Measurements from ENCODE around the gene NAV2.

The NAV2 gene

GRCh38 chr11:19712281-19713195, at the start of gene NAV2:
Gene NAV2 (plus strand): TSS chr11:19712837. CDS start chr11:19713696, 859 bp downstream.
- peak; percentile 92 for DNase-seq
- Mint-ChIP-seq H3K4me1 (peaks cover 54% of the 10 kb centered on the region), H3K27me3 (ENCODE audit: low read depth, poor library complexity) (peaks cover 39% of the 10 kb centered on the region), H3K36me3 (ENCODE audit: low read depth) (no peaks in the 10 kb centered on the region), H3K4me3 (peak within 1 kb of the TSS; percentile 95), H3K9me3 (no peaks in the 10 kb centered on the region), H3K27ac (peak within 1 kb of the TSS; percentile 98)
- TF ChIP-seq CTCF (IDR thresholded peaks at IDR 0.05), result no peak

GRCh38 chr11:19663206-19663605, 49.4 kb upstream of the NAV2 start:
- Mint-ChIP-seq H3K36me3 (ENCODE audit: low read depth) (no peaks in the 10 kb centered on the region), H3K4me3 (no peak overlapping the region), H3K9me3 (no peaks in the 10 kb centered on the region), H3K4me1 (peaks cover 7% of the 10 kb centered on the region), H3K27ac (no peak overlapping the region), H3K27me3 (ENCODE audit: low read depth, poor library complexity) (peaks cover 8% of the 10 kb centered on the region)
- no peak for DNase-seq
- TF ChIP-seq CTCF (IDR thresholded peaks at IDR 0.05), result no peak

GRCh38 chr11:19664886-19665548, 47.6 kb upstream of the NAV2 start:
- Mint-ChIP-seq H3K4me1 (peaks cover 14% of the 10 kb centered on the region), H3K36me3 (ENCODE audit: low read depth) (no peaks in the 10 kb centered on the region), H3K9me3 (no peaks in the 10 kb centered on the region), H3K4me3 (no peak overlapping the region), H3K27me3 (ENCODE audit: low read depth, poor library complexity) (peaks cover 2% of the 10 kb centered on the region), H3K27ac (no peak overlapping the region)
- TF ChIP-seq CTCF (IDR thresholded peaks at IDR 0.05), result no peak
- DNase-seq, result no peak

GRCh38 chr11:19666951-19667350, 45.7 kb upstream of the NAV2 start:
- H3K9me3 Mint-ChIP-seq, result no peaks in the 10 kb centered on the region
- H3K36me3 Mint-ChIP-seq (ENCODE audit: low read depth), result no peaks in the 10 kb centered on the region
- no peak overlapping the region for H3K4me3 Mint-ChIP-seq
- peaks cover 34% of the 10 kb centered on the region for H3K4me1 Mint-ChIP-seq
- TF ChIP-seq CTCF (IDR thresholded peaks at IDR 0.05), result no peak
- no peak for DNase-seq
- peaks cover 2% of the 10 kb centered on the region for H3K27me3 Mint-ChIP-seq (ENCODE audit: low read depth, poor library complexity)
- no peak overlapping the region for H3K27ac Mint-ChIP-seq

GRCh38 chr11:19669511-19669910, 43.1 kb upstream of the NAV2 start:
- DNase-seq, result no peak
- Mint-ChIP-seq H3K4me3 (no peak overlapping the region), H3K27me3 (ENCODE audit: low read depth, poor library complexity) (peaks cover 2% of the 10 kb centered on the region), H3K27ac (no peak overlapping the region), H3K9me3 (no peaks in the 10 kb centered on the region), H3K36me3 (ENCODE audit: low read depth) (no peaks in the 10 kb centered on the region), H3K4me1 (peaks cover 58% of the 10 kb centered on the region)
- TF ChIP-seq CTCF (IDR thresholded peaks at IDR 0.05), result no peak
